GM20431 (cell line): ENCODE data around the gene FGD2.
"Not testable (repeated sequence)": the region's sequence is repeated elsewhere in the genome, so short reads cannot be mapped to it uniquely, and the experiment has no call there.

Experiments
- in situ Hi-C: fragments of 300-500 bp; cut with MseI, MboI; formaldehyde crosslinking; loops from one replicate; pipeline ENCODE4 v1.15.0; 2020; ENCODE audit warnings: low sequenced_read_pairs; ENCODE audit not compliant: unreplicated experiment

The FGD2 gene

DNA sequence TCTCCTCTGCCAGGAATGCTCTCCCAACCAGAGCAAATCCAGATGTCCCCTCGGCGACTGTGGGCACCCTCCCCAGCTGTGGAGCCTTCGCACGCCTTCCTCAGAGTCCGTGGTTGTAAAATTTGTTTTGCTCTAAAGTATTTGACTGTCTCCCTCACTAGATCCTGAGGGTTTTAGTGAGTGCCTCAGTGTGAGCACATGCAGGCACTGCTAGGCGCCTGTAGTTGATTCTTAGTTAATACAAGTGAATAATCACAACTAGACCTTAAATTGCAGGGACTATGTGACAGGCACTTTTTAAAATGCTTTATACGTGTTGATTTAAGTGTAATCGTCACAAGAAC lies 18.8 kb upstream of the FGD2 start:
- in situ Hi-C loops: no loop called here

DNA sequence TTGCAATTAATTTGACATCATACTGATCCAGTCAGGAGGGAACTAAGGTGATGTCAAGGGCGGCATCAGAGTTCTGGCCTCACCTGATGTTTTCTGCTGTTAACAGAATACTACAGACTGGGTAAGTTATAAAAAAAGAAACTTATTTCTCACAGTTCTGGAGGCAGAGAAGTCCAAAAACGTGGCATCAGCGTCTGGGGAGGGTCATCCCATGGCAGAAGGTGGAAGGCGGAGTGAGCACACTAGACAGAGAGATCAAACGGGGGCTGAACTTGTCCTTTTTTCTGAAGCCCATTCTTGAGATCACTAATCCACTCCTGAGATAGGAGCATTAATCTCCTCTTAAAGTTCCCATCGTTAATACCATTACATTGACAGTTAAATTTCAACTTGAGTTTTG lies 16.2 kb upstream of the FGD2 start:
- in situ Hi-C loops: no loop called here

- in situ Hi-C loops: not testable (repeated sequence)
Observed at GRCh38 chr6:36990401-36990800, 15.1 kb upstream of the FGD2 start.

DNA sequence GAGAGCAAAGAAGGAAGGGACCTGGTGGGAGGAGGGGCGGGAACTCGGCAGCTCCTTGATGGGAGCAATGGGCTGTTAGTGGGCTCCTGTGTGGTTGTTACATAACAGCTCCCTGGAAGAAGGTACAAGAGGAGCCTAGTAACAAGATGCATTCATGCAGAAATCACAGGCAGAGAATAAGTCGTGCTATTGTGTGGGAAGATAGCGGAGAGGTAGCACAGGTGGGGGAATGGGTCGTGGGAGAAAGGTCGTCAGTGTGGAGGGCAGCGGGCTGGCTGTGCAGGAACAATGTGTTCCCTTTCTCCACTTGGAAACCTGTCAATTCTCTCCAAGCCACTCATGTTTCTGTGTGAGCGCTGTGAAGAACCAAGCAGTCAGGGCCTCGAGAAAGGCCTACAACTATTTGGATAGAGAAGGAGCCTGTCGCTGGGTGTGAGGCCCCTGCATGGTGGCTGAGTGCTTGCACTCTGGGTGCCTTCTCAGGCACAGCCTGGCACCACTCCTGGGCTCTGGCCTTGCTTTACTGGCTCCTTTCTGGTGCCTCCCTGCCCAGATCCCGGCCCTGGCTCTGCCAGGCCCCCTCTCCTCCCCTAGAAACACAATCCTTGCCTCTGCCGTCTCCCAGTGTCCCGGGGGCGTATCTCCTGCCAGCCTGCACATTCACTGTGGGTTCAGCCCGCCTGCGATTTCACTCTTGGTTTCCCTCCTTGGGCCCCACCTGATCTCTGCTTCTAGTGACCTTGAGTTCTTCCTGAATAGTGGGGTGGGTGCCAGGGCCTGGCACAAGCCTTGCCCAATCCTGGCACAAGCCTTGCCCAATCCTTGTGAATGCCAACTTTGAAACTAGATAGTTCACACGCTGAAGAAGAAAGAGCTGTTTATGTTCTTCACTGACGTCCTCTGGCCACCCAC lies 7.4 kb upstream of the FGD2 start:
- in situ Hi-C loops: no loop called here

DNA sequence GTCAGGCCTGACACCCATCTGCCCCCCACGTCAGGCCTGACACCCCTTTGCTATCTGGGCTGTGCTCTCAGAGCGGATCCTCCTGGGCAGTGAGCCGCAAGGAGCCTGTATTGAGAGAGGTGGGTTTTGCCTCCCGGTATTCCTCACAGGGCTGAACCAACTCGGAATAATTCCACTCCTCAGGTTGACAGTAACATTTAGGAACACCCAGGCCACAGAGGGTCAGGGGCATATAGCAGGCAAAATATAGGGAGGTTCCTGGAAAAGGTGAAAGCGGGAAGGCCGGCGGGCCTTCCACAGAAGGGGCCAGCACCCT lies 6.8 kb upstream of the FGD2 start:
- in situ Hi-C loops: no loop called here

- in situ Hi-C loops: no loop called here
Observed at GRCh38 chr6:36999061-36999750, 6.2 kb upstream of the FGD2 start.

- in situ Hi-C loops: no loop called here
Observed at GRCh38 chr6:36999751-37000125, 5.7 kb upstream of the FGD2 start.

DNA sequence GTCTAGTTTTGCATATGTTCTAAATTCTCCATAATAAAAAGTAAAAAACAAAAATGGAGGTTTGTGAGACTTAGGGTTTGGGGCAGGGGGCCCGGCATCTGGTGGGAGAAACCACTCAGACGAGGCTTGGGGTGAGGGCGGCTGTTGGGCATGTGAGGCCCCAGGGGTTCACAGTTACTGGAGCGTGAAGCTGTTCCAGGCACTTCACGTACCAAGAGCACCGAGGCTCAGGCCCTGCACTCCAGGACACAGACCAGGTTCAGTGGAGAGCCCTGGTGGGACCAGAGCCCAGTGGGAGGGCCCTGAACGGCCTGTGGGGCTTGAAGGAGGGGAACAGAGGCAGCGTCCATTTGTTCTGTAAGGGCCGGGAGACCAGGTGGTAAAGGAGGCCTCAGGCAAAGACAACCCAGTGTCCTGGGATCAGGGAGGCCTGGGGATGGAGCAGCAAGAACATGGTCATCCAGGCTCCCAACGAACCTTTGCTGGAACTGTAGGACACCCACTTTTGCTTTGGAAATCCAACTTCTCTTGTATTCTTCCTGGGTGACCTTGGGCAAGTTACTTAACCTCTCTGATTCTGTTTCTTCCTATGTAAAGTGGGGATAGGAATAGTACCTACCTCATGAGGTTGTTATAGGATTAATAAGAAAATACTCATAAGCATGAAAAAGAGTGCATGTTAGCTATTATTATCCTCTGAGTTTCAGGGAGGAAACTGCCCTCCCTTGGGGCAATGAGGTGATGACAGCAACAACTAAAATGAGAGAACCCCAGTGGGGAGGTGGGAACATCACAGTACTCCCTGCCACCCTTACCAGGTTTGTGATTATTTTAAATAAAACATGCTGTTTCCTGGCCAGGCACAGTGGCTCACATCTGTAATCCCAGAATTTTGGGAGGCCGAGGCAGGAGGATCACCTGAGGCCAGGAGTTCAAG lies 1.1 kb upstream of the FGD2 start:
- in situ Hi-C loops: no loop called here

DNA sequence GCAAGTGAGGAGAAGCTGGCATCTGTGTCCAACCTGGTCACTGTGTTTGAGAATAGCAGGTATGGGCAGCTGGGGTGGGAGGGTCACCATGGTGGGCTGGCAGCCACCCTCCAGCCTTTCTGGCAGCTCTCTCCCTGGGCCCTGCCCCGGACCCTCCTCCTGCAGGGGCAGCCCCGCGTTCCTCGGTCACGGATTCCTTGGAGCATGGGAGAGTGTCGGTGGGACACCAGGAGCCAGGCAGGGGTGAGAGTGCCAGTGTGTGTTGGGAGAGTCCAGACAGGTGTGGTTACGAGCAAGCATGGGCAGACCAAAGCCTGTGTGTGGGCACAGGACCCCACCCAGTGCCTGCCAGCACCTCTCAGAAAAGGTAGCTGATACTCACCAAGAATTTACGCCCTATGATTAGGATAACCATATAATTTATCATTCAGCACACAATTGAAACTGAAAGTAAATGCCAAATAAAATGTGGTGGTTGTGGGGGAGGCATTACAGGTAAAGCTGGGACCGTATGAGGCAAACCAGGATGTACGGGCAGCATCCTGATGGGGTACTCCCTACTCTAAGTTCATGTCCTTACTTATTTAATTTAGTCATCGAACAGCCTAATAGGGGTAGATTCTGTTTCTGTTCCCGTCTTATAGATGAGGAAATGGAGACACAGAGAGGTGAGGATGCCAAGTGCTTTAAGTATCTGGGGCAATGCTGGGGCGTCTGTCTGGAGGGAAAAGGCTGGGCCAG lies 542 bp downstream of the FGD2 start:
- in situ Hi-C loops: no loop called here

GRCh38 chr6:37006793-37007339 lies 1.4 kb downstream of the FGD2 start:
- in situ Hi-C loops: no loop called here

DNA sequence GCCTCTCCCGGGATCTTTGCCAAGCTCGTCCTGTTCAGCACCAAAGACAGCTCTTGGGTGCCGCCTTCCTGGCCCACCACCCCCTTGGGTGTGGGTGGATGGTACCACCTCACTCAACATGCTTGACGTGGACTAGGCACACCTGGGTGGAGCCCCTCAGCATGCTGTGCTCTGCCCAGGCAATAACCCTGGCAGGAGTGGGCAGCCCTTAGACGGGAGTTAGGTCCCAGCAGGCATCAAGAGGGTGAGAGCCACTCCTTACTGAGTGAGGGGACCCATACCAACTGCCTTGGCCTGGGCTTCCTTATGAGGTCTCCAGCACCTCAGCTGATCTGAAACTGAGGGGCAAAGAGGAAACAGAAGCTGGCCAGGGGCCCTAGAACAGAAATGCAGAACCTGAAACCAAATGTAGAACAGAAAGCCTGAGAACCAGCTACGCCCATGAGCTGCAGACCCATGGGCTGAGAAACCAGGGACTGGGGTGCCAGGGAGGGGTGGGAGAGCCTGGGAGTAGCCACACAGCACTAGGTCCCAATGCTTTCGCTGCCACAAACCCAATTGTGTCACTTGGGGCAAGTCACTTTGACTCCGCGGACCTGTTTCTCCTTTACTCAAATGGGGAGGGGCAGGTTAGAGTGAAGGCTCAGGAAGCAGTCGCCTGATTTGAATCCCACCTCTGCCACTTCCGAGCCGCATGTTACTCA lies 2.0 kb downstream of the FGD2 start:
- in situ Hi-C loops: no loop called here

DNA sequence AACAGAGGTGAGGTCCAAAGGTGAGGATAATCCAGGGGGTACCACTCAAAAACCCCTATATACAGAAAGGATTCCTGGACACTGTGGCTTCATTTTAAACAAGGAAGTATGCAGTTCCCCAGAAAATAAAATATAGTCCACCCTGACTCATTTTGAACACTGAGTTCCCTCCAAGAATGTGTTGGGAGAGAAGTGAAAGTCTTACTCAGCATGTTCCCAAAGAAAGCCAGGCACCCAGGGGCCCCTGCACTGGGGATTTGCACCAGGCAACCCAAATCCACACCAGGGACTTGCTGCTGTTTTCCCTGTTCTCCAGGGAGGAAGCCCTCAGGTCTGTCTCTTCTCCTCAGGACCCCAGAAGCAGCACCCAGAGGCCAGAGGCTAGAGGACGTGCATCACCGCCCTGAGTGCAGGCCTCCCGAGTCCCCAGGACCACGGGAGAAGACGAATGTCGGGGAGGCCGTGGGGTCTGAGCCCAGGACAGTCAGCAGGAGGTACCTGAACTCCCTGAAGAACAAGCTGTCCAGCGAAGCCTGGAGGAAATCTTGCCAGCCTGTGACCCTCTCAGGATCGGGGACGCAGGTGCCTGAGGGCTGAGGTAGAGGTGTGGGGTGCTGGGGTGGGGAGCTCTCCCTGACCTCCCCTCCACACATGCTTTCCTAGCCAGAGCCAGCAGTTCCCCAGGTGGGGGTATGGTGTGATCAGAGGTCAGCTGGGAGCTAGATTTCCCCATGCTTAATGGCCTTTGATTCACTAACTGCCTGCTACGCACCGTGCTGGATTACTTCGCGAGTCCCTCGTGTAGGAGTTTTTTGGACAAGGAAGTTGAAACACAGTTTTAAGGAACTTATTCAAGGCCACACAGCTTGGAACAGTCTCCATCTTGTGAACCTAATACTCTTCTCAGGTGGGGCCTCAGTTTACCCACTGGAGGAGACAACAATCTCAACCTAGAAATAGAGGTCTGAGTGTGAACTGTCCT lies 3.3 kb downstream of the FGD2 start:
- in situ Hi-C loops: no loop called here

GRCh38 chr6:37010402-37010892 lies 5.0 kb downstream of the FGD2 start:
- in situ Hi-C loops: loop anchor here (10.0 kb wide), 1 partner anchor 126 kb away; the partner anchor contains the start of gene C6orf89

DNA sequence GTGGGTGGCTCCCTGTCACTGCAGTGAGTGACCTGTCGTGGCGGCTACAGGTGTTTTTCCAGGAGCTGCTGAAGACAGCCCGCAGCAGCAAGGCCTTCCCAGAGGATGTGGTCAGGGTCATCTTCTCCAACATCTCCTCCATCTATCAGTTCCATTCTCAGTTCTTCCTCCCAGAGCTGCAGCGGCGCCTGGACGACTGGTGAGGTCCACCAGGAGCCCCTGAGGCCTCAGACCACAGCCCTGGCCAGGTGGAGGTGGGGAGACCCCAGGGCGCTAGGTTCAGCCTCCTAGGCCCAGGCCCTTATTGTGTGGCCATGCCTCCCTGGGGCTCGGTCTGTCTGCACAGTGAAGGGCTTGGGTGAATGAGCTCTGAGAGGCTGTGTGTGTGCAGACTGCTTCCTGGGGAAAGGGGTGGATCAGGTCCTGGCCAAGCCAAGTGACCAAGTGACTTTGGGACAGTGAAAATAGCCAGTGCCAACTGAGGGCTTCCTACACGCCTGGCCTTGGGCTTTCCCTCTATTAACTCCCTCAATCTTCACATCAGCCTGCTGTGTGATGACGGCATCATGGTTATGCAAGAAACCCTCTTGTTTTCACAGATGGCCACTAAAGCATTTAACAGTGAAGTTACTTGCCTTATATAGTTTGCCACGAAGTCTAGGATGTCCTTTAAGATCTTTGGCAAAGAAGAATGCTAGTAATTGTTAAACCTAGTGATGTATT lies 6.4 kb downstream of the FGD2 start:
- in situ Hi-C loops: loop anchor here (10.0 kb wide), 1 partner anchor 127 kb away; the partner anchor contains the start of gene C6orf89

GRCh38 chr6:37013516-37014491 lies 8.3 kb downstream of the FGD2 start:
- in situ Hi-C loops: loop anchor here (10.0 kb wide), 1 partner anchor 129 kb away; the partner anchor contains the start of gene C6orf89

GRCh38 chr6:37014667-37015066 lies 9.2 kb downstream of the FGD2 start:
- in situ Hi-C loops: loop anchor here (10.0 kb wide), 1 partner anchor 130 kb away; the partner anchor contains the start of gene C6orf89
